ENCODE data around the gene OR52B6.

The OR52B6 gene

DNA sequence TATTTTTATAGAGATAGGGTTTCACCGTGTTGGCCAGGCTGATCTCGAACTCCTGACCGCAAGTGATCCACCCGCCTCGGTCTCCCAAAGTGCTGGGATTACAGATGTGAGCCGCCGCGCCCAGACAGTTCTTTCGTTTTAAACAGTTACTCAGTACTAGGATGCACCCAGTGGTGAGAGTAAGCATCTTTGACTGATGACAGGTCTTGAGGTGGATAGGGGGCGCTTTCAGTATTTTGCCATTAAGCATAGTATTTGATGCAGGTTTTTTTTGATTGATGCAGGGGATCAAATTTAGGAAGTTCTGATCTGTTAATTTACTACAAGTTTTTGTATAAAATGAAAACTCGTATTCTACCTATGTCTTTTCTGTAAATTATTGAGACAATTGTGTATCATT is 30.9 kb downstream of the OR52B6 start:
- TF ChIP-seq, protein P1, sequence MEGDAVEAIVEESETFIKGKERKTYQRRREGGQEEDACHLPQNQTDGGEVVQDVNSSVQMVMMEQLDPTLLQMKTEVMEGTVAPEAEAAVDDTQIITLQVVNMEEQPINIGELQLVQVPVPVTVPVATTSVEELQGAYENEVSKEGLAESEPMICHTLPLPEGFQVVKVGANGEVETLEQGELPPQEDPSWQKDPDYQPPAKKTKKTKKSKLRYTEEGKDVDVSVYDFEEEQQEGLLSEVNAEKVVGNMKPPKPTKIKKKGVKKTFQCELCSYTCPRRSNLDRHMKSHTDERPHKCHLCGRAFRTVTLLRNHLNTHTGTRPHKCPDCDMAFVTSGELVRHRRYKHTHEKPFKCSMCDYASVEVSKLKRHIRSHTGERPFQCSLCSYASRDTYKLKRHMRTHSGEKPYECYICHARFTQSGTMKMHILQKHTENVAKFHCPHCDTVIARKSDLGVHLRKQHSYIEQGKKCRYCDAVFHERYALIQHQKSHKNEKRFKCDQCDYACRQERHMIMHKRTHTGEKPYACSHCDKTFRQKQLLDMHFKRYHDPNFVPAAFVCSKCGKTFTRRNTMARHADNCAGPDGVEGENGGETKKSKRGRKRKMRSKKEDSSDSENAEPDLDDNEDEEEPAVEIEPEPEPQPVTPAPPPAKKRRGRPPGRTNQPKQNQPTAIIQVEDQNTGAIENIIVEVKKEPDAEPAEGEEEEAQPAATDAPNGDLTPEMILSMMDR (conservative IDR thresholded peaks at IDR 0.05) = no peak
- no peak overlapping the region for H3K27ac ChIP-seq

DNA sequence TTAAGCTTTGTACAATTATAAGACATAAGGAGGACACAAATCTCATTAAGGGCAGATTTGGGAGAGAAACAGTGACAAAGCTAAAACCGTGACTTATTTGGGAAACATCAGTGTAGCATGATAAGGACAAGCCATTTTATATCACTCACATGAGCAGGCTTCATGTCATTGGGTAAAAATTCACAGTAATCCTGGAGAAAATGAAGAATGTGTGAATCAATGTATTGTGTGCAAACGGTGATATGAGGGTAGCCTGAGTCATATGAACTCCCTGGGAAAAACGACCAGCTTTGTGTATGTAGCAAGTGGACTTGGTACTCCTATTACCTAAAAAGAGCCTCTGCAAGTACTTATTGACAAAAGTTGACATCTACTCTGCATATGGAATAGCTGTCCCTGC is 38.1 kb downstream of the OR52B6 start:
- no peak overlapping the region for H3K27ac ChIP-seq
- TF ChIP-seq, protein P1 (conservative IDR thresholded peaks at IDR 0.05) = no peak

DNA sequence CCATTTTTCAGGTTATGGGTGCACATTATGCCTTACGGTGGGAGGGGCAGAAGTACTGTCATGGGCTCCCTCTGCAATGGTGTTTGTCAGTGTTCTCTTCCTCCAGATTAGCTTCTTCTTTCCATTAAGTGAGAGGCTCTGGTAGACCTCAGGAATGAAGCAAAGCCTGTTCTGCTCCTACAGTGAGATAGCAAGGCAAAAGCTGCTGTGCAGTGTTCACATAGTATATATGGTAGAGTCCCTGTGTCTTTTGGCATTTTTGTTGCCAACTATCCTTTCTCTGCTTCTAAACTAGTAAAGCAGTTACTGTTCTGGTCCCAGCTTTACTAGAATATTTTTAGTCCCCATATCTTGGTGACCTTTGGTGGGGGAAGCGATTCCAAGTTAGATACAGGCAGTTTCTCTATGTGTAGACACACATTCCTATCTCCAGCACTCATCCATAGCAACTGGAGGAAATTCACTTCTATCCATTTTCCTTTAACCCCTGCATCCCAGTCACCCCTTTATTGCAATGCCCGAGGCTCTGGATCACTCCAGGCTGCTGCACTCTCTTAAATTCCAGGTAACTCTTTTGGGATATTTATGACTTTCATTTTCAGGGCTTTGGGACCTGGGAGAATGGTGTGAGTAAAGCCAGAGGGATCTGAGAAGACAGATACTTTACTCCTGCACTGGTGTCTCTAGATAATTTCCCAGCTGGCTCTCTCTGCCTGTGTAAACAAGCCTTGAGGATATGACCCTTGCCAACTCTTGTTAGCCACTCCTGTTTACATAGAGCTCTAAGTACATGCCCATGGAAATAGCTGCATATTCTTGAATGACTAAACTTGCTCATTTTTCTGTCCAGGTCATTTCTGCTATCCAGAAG is 40.2 kb downstream of the OR52B6 start:
- H3K27ac ChIP-seq = no peak overlapping the region

DNA sequence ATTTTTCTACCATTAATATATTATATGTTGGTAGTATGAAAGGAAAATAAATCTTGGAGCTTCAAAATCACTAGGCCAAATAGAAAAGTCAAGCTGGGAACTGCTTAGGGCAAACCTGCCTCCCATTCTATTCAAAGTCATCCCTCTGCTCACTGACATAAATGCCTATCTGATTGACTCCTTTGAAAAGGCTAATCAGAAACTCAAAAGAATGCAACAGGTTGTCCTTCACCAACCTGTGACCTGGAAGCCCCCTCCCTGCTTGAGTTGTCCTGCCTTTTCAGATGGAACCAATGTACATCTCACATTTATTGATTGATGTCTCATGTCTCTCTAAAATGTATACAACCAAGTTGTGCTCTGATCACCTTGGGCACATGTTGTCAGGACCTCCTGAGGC is 40.9 kb downstream of the OR52B6 start:
- no peak overlapping the region for H3K27ac ChIP-seq
- TF ChIP-seq, protein P1 (conservative IDR thresholded peaks at IDR 0.05) = no peak

More for the DNA sequence above, 40.2 kb downstream of the OR52B6 start:
- TF ChIP-seq, protein P1 (conservative IDR thresholded peaks at IDR 0.05) = no peak

DNA sequence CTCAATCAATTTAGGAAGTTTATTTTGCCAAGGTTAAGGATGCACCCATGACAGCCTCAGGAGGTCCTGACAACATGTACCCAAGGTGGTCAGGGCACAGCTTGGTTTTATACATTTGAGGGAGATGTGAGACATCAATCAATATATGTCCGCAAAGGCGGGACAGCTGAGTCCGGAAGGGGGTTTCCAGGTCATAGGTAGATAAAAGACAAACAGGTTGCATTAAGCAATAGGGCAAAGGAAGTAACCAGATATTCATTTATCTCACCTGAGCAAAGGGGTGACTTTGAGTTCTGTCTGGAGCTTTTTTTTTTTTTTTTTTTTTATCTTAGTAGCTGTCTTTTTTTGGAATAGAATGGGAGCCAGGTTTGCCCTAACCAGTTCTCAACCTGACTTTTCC is 42.1 kb downstream of the OR52B6 start:
- TF ChIP-seq, protein P1 (conservative IDR thresholded peaks at IDR 0.05) = no peak
- H3K27ac ChIP-seq = no peak overlapping the region

DNA sequence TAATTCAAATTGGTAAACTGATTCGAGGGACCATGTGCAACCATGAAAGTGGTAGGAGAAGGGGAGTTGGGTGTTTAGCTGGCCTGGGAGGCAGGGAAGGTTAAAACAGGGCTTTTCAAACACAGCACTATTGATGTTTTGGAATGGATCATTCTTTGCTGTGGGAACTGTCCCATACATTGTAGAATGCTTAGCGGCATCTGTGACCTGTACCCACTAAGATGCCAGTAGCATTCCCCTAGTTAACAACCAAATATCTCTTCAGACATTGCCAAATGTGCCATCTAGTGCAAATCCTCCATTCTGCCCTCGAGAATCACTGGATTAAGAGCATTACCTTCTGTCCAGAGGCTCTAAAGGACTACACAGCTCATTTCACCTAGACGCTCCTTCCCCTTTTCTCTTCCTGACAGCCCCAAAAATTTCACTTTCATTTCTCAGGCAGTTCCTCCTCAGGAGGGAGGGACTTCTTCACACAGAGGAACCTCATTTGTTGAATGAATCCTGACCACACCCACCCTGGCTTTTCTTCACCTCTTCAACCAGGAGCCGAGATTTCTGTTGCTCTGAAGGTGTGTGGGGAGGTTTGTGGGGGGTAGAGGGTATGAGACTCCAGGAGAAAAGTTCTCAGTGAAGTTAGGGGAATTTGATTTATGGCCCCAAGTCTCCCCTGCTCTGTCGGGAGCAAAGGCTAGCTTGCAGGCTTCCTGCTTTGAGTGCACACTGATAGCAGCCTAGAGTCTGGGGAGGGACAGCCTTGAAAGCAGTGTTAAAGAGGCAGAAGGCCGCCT is 44.0 kb downstream of the OR52B6 start, which contains the start of gene TRIM34:
TSS of gene TRIM34 (plus strand) at position 513 of the 791 bp plus-strand sequence. CDS start 7,331 bp downstream, outside the sequence.
- no peak within 1 kb of the TSS for H3K27ac ChIP-seq
- TF ChIP-seq, protein P1 (conservative IDR thresholded peaks at IDR 0.05) = no peak

GRCh38 chr11:5625281-5625680 is 44.6 kb downstream of the OR52B6 start:
- TF ChIP-seq, protein P1 (conservative IDR thresholded peaks at IDR 0.05) = no peak
- no peak overlapping the region for H3K27ac ChIP-seq
